HUES48 (cell line): ENCODE measurements around the gene LMNTD2.

Experiments used
- H3K27ac ChIP-seq: one replicate; pipeline ENCODE4 v1.7.0; 2013; ENCODE audit warnings: low read depth, low read length, inconsistent platforms
- H3K27me3 ChIP-seq: 2 replicates; pipeline ENCODE4 v1.6.1; 2013; ENCODE audit warnings: mild to moderate bottlenecking, low read length; ENCODE audit not compliant: control insufficient read depth, insufficient read depth
- H3K36me3 ChIP-seq: 2 replicates; pipeline ENCODE4 v1.6.1; 2013; ENCODE audit warnings: low read length; ENCODE audit not compliant: control insufficient read depth, insufficient read depth
- H3K4me1 ChIP-seq: 2 replicates; pipeline ENCODE4 v1.6.1; 2013; ENCODE audit warnings: mild to moderate bottlenecking, low read length; ENCODE audit not compliant: control insufficient read depth, insufficient read depth
- H3K4me3 ChIP-seq: 2 replicates; pipeline ENCODE4 v1.5.1; 2013; ENCODE audit warnings: mild to moderate bottlenecking, low read depth, low read length
- H3K9ac ChIP-seq: 2 replicates; pipeline ENCODE4 v1.6.1; 2013; ENCODE audit warnings: mild to moderate bottlenecking, low read depth, low read length, moderate library complexity
- H3K9me3 ChIP-seq: 2 replicates; pipeline ENCODE4 v1.6.1; 2013; ENCODE audit warnings: low read length; ENCODE audit not compliant: control insufficient read depth, insufficient read depth

Gene LMNTD2

GRCh38 chr11:565921-566509 is 5.5 kb upstream of the LMNTD2 start:
- Histone ChIP-seq H3K36me3 (peaks cover 15% of the 10 kb centered on the region), H3K9me3 (no peaks in the 10 kb centered on the region), H3K4me3 (no peak overlapping the region), H3K4me1 (peaks cover 4% of the 10 kb centered on the region), H3K27me3 (no peaks in the 10 kb centered on the region; the same call in 1 of the 2 replicates), H3K27ac (peak overlapping the region; percentile 26), H3K9ac (no peak overlapping the region)

- Histone ChIP-seq H3K9me3 (no peaks in the 10 kb centered on the region), H3K9ac (no peak overlapping the region), H3K4me1 (peaks cover 10% of the 10 kb centered on the region), H3K27ac (no peak overlapping the region), H3K27me3 (no peaks in the 10 kb centered on the region), H3K4me3 (no peak overlapping the region), H3K36me3 (peaks cover 15% of the 10 kb centered on the region)
These were observed 3.5 kb upstream of the LMNTD2 start for GRCh38 chr11:563812-564578.

- H3K27me3 ChIP-seq, result no peaks in the 10 kb centered on the region
- peaks cover 15% of the 10 kb centered on the region for H3K36me3 ChIP-seq
These were observed 2.7 kb upstream of the LMNTD2 start for GRCh38 chr11:563066-563811.

DNA sequence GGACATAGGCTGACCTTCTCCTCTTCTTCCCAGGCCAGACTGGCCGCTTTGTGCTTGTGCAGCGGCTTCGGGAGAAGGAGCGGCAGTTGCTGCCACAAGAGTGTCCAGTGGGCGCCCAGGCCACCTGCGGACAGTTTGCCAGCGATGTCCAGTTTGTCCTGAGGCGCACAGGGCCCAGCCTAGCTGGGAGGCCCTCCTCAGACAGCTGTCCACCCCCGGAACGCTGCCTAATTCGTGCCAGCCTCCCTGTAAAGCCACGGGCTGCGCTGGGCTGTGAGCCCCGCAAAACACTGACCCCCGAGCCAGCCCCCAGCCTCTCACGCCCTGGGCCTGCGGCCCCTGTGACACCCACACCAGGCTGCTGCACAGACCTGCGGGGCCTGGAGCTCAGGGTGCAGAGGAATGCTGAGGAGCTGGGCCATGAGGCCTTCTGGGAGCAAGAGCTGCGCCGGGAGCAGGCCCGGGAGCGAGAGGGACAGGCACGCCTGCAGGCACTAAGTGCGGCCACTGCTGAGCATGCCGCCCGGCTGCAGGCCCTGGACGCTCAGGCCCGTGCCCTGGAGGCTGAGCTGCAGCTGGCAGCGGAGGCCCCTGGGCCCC is 1.6 kb upstream of the LMNTD2 start:
- Histone ChIP-seq H3K27ac (no peak overlapping the region), H3K27me3 (peaks cover 10% of the 10 kb centered on the region), H3K4me1 (peaks cover 10% of the 10 kb centered on the region), H3K4me3 (no peak overlapping the region; the same call in 1 of the 2 replicates), H3K36me3 (peaks cover 15% of the 10 kb centered on the region), H3K9me3 (no peaks in the 10 kb centered on the region), H3K9ac (no peak overlapping the region)

More at GRCh38 chr11:563066-563811, 2.7 kb upstream of the LMNTD2 start:
- Histone ChIP-seq H3K4me1 (peaks cover 10% of the 10 kb centered on the region), H3K9ac (no peak overlapping the region), H3K9me3 (no peaks in the 10 kb centered on the region), H3K27ac (no peak overlapping the region), H3K4me3 (no peak overlapping the region)

GRCh38 chr11:561148-562003 is 838 bp upstream of the LMNTD2 start:
- H3K4me1 ChIP-seq, result peaks cover 10% of the 10 kb centered on the region
- no peaks in the 10 kb centered on the region for H3K9me3 ChIP-seq
- H3K27ac ChIP-seq, result peak overlapping the region; percentile 42
- H3K4me3 ChIP-seq, result peak overlapping the region; percentile 87
- peaks cover 15% of the 10 kb centered on the region for H3K36me3 ChIP-seq
- peak overlapping the region; percentile 44 for H3K9ac ChIP-seq
- peaks cover 18% of the 10 kb centered on the region for H3K27me3 ChIP-seq

DNA sequence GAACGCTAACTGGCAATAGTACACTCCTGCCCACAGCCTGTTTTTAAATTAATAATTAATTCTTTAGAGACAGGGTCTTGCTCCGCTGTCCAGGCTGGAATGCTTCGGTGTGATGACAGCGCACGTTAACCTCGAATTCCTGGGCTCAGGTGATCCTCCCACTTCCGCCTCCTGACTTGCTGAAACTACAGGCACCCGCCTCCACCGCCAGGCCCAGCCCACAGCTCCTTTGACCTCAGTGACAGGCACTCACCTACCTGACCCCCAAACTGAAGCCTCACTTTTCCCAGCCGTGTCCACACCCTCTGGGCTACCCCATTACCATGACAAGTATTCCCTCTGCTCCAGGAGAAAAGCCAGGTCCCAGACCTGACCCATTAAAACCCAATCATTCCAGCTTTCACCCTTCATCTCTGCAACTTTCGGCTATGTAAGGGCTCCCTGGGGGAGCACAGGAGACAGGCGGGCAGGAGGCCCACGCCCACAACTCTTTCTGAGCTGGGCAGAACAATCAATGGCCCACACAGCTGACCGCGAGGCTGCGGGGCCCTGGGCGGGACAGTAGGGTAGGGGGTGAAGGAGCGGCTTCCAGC is 730 bp downstream of the LMNTD2 start:
- peak overlapping the region; percentile 68 for H3K27ac ChIP-seq
- H3K4me3 ChIP-seq, result peak overlapping the region; percentile 71
- no peak overlapping the region for H3K9ac ChIP-seq
- no peaks in the 10 kb centered on the region for H3K9me3 ChIP-seq
- peaks cover 10% of the 10 kb centered on the region for H3K4me1 ChIP-seq
- H3K36me3 ChIP-seq, result peaks cover 15% of the 10 kb centered on the region
- H3K27me3 ChIP-seq, result peaks cover 27% of the 10 kb centered on the region

- Histone ChIP-seq H3K4me1 (peaks cover 10% of the 10 kb centered on the region), H3K36me3 (peaks cover 14% of the 10 kb centered on the region), H3K9ac (no peak overlapping the region), H3K27ac (no peak overlapping the region), H3K27me3 (peaks cover 27% of the 10 kb centered on the region), H3K4me3 (no peak overlapping the region), H3K9me3 (no peaks in the 10 kb centered on the region)
These were observed 1.4 kb downstream of the LMNTD2 start for GRCh38 chr11:559020-559620.

GRCh38 chr11:558503-558902 is 2.0 kb downstream of the LMNTD2 start:
- H3K36me3 ChIP-seq, result peaks cover 8% of the 10 kb centered on the region
- no peak overlapping the region for H3K4me3 ChIP-seq
- H3K27me3 ChIP-seq, result peaks cover 27% of the 10 kb centered on the region
- H3K27ac ChIP-seq, result no peak overlapping the region
- H3K9me3 ChIP-seq, result no peaks in the 10 kb centered on the region
- no peak overlapping the region for H3K9ac ChIP-seq
- peaks cover 10% of the 10 kb centered on the region for H3K4me1 ChIP-seq

- Histone ChIP-seq H3K4me3 (no peak overlapping the region), H3K9ac (no peak overlapping the region), H3K4me1 (peaks cover 10% of the 10 kb centered on the region), H3K27me3 (peaks cover 27% of the 10 kb centered on the region), H3K9me3 (no peaks in the 10 kb centered on the region), H3K27ac (no peak overlapping the region), H3K36me3 (no peaks in the 10 kb centered on the region)
These were observed 3.0 kb downstream of the LMNTD2 start for GRCh38 chr11:557328-558132.
